H9 (cell line): ENCODE results near the gene USP34. TPM values are rescaled to one million over a fixed set of nuclear protein-coding genes. Genes with fewer than 3 reads are reported as not detected.

Experiments
- DNase-seq: peaks from one replicate; pipeline ENCODE4 v3.0.0-alpha.2; 2017
- H2AFZ ChIP-seq: one replicate; pipeline ENCODE4 v1.6.1; 2013; ENCODE audit warnings: mild to moderate bottlenecking, low read length, control low read depth, moderate library complexity
- H2AK5ac ChIP-seq: 2 replicates; pipeline ENCODE4 v1.6.1; 2013; ENCODE audit warnings: low read length, control low read depth, mixed read lengths; ENCODE audit not compliant: insufficient read length
- H2BK120ac ChIP-seq: one replicate; pipeline ENCODE4 v1.6.1; 2013; ENCODE audit warnings: low read depth, mild to moderate bottlenecking, low read length, control low read depth, inconsistent platforms; ENCODE audit not compliant: poor library complexity, severe bottlenecking
- H2BK12ac ChIP-seq: 2 replicates; pipeline ENCODE4 v1.6.1; 2013; ENCODE audit warnings: low read length, control low read depth, mixed read lengths, low read depth; ENCODE audit not compliant: insufficient read length
- H2BK15ac ChIP-seq: 2 replicates; pipeline ENCODE4 v1.6.1; 2013; ENCODE audit warnings: low read depth, low read length, control low read depth
- H2BK20ac ChIP-seq: one replicate; pipeline ENCODE4 v1.6.1; 2013; ENCODE audit warnings: low read depth, mild to moderate bottlenecking, low read length, control low read depth, inconsistent platforms; ENCODE audit not compliant: poor library complexity, severe bottlenecking
- H2BK5ac ChIP-seq: 2 replicates; pipeline ENCODE4 v1.6.1; 2013; ENCODE audit warnings: low read length, control low read depth, mixed read lengths; ENCODE audit not compliant: insufficient read length
- H3K14ac ChIP-seq: 2 replicates; pipeline ENCODE4 v1.6.1; 2013; ENCODE audit warnings: low read length, control low read depth; ENCODE audit not compliant: insufficient read depth
- H3K18ac ChIP-seq: 2 replicates; pipeline ENCODE4 v1.6.1; 2013; ENCODE audit warnings: low read depth, mild to moderate bottlenecking, mixed read lengths, low read length, control low read depth; ENCODE audit not compliant: insufficient read length
- H3K23ac ChIP-seq: 2 replicates; pipeline ENCODE4 v1.6.1; 2013; ENCODE audit warnings: low read length, control low read depth, mixed read lengths, low read depth; ENCODE audit not compliant: insufficient read length
- H3K23me2 ChIP-seq: 2 replicates; pipeline ENCODE4 v1.6.1; 2013; ENCODE audit warnings: low read depth, mild to moderate bottlenecking, mixed read lengths, low read length, control low read depth; ENCODE audit not compliant: insufficient read length, poor library complexity, severe bottlenecking
- H3K27ac ChIP-seq: 2 replicates; pipeline ENCODE4 v1.5.1; 2013; ENCODE audit warnings: low read length, control low read depth, mixed read lengths, low read depth; ENCODE audit not compliant: insufficient read length
- H3K27me3 ChIP-seq: 2 replicates; pipeline ENCODE4 v1.6.1; 2013; ENCODE audit warnings: low read length, control low read depth, inconsistent platforms; ENCODE audit not compliant: insufficient read depth
- H3K4ac ChIP-seq: 2 replicates; pipeline ENCODE4 v1.6.1; 2013; ENCODE audit warnings: low read depth, mild to moderate bottlenecking, control low read depth, inconsistent platforms, low read length, moderate library complexity
- H3K4me1 ChIP-seq: 2 replicates; pipeline ENCODE4 v1.6.1; 2013; ENCODE audit warnings: low read length, control low read depth, inconsistent platforms; ENCODE audit not compliant: insufficient read depth
- H3K4me2 ChIP-seq: 2 replicates; pipeline ENCODE4 v1.6.1; 2013; ENCODE audit warnings: low read length, control low read depth, mixed read lengths; ENCODE audit not compliant: insufficient read length, insufficient read depth
- H3K56ac ChIP-seq: 2 replicates; pipeline ENCODE4 v1.6.1; 2013; ENCODE audit warnings: low read depth, mild to moderate bottlenecking, mixed read lengths, low read length, control low read depth; ENCODE audit not compliant: insufficient read length
- H3K79me1 ChIP-seq: 2 replicates; pipeline ENCODE4 v1.6.1; 2013; ENCODE audit warnings: low read depth, mild to moderate bottlenecking, moderate library complexity, low read length, control low read depth, inconsistent platforms; ENCODE audit not compliant: insufficient read depth, poor library complexity, severe bottlenecking
- H3K79me2 ChIP-seq: 2 replicates; pipeline ENCODE4 v1.6.1; 2013; ENCODE audit warnings: low read length, control low read depth, inconsistent platforms; ENCODE audit not compliant: insufficient read depth
- H3K9ac ChIP-seq: 2 replicates; pipeline ENCODE4 v1.6.1; 2013; ENCODE audit warnings: low read length, control low read depth, mixed read lengths; ENCODE audit not compliant: insufficient read length; ENCODE audit errors: extremely low read depth
- H3K9me3 ChIP-seq: one replicate; pipeline ENCODE4 v1.6.1; 2013; ENCODE audit warnings: low read depth, low read length, inconsistent platforms; ENCODE audit not compliant: control insufficient read depth
- H3T11ph ChIP-seq: one replicate; pipeline ENCODE4 v1.6.1; 2013; ENCODE audit warnings: mild to moderate bottlenecking, low read length, control low read depth, inconsistent platforms
- H4K20me1 ChIP-seq: one replicate; pipeline ENCODE4 v1.6.1; 2013; ENCODE audit not compliant: control insufficient read depth, insufficient read length, insufficient read depth
- H4K5ac ChIP-seq: 2 replicates; pipeline ENCODE4 v1.6.1; 2013; ENCODE audit warnings: low read depth, mild to moderate bottlenecking, mixed read lengths, low read length, control low read depth; ENCODE audit not compliant: insufficient read length
- H4K8ac ChIP-seq: replicated peaks from 2 replicates; pipeline ENCODE4 v1.6.1; 2013; ENCODE audit warnings: low read length, control low read depth, mixed read lengths, low read depth; ENCODE audit not compliant: insufficient read length
- H4K91ac ChIP-seq: 2 replicates; pipeline ENCODE4 v1.6.1; 2013; ENCODE audit warnings: low read depth, mild to moderate bottlenecking, moderate library complexity, mixed read lengths, low read length, control low read depth; ENCODE audit not compliant: insufficient read length
- H3K27ac Mint-ChIP-seq, 3 experiments: 2 replicates in 2 of 3; 3 replicates in 1 of 3; pipeline ENCODE4 v1.8.0; 2020 to 2021; ENCODE audit warnings: mixed read lengths in 3 of 3, mild to moderate bottlenecking in 1 of 3, moderate library complexity in 1 of 3
- H3K27me3 Mint-ChIP-seq: 2 replicates; pipeline ENCODE4 v1.8.0; 2021; ENCODE audit warnings: low read depth, mild to moderate bottlenecking, moderate library complexity, mixed read lengths
- H3K36me3 Mint-ChIP-seq, 3 experiments: 2 replicates in 2 of 3; 3 replicates in 1 of 3; pipeline ENCODE4 v1.8.0; 2020 to 2021; ENCODE audit warnings: low read depth in 3 of 3, mixed read lengths in 3 of 3; ENCODE audit not compliant: insufficient read depth in 1 of 3
- H3K4me1 Mint-ChIP-seq, 2 experiments: 2 replicates each; pipeline ENCODE4 v1.8.0; 2020; ENCODE audit warnings: mixed read lengths in 2 of 2
- H3K4me3 Mint-ChIP-seq, 2 experiments: 2 replicates in 1 of 2; 3 replicates in 1 of 2; pipeline ENCODE4 v1.8.0; 2020 to 2021; ENCODE audit warnings: mild to moderate bottlenecking in 2 of 2, mixed read lengths in 2 of 2, moderate library complexity in 1 of 2
- H3K9me3 Mint-ChIP-seq, 2 experiments: 2 replicates in 1 of 2; 3 replicates in 1 of 2; pipeline ENCODE4 v1.8.0; 2020; ENCODE audit warnings: mild to moderate bottlenecking in 2 of 2, mixed read lengths in 2 of 2, moderate library complexity in 1 of 2
- CTCF ChIP-seq: fragments of 200-600 bp; sonication (generic); conservative IDR thresholded peaks from 3 replicates; pipeline ENCODE4 v1.8.0; 2021; ENCODE audit warnings: antibody characterized with exemption, mild to moderate bottlenecking
- total RNA-seq: library from RNA; stranded (reverse); gene quantifications from 2 replicates; pipeline ENCODE4 v1.2.1, GENCODE V29; 2021

Gene USP34
- total RNA-seq, 1 experiment from 2014 or later: 93.9 TPM

DNA sequence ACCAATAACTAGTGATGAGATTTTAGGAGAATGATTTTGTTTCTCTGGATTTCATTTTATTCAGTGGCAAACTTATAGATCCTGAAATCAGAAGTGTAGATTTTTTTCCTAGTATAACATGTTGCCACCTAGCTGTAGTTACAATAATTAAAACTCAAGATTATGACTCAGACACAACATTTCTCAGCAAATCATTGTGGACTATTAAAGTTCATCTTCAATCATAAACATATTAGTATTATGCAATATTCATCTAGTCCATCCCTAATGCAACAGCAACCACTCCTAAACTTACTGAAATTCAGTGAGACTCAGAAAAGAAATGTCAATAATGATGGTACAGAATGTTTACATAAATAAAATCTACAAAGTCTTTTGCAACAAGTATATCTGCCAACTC, 51.3 kb downstream of the USP34 start:
- no peak overlapping the region for H3K4me2 ChIP-seq
- H3K9me3 Mint-ChIP-seq: no peaks in the 10 kb centered on the region

More for the DNA sequence above, 51.3 kb downstream of the USP34 start:
- no peak overlapping the region for H3K14ac ChIP-seq
- no peak overlapping the region for H3K9ac ChIP-seq
- no peak overlapping the region for H2BK15ac ChIP-seq
- H4K8ac ChIP-seq: no peak overlapping the region
- no peak overlapping the region for H3K18ac ChIP-seq
- H3K23ac ChIP-seq: no peak overlapping the region
- H3K27me3 ChIP-seq: no peaks in the 10 kb centered on the region
- H3K79me2 ChIP-seq: peaks cover 25% of the 10 kb centered on the region; the same call in 1 of the 2 replicates
- H3K9me3 ChIP-seq: no peaks in the 10 kb centered on the region
- no peaks in the 10 kb centered on the region for H3K4me1 ChIP-seq
- H3K56ac ChIP-seq: no peak overlapping the region
- no peak overlapping the region for H2BK120ac ChIP-seq
- peaks cover 6% of the 10 kb centered on the region for H3K79me1 ChIP-seq
- H2AK5ac ChIP-seq: no peak overlapping the region
- no peak overlapping the region for H3T11ph ChIP-seq
- no peak overlapping the region for H2BK5ac ChIP-seq
- Mint-ChIP-seq H3K36me3 (peaks cover 0 to 12% (median 4%) of the 10 kb centered on the region in 3 experiments; a peak in 3 of 7 replicates), H3K27ac (no peak overlapping the region), H3K4me1 (peaks cover 5 to 15% of the 10 kb centered on the region in 2 experiments; a peak in 3 of 4 replicates), H3K27me3 (no peaks in the 10 kb centered on the region), H3K4me3 (no peak overlapping the region)
- H4K91ac ChIP-seq: no peak overlapping the region
- H2AFZ ChIP-seq: no peak overlapping the region
- H3K27ac ChIP-seq: no peak overlapping the region
- DNase-seq: no peak
- no peak overlapping the region for H4K5ac ChIP-seq
- H2BK12ac ChIP-seq: no peak overlapping the region
- no peaks in the 10 kb centered on the region for H4K20me1 ChIP-seq
- no peak for TF ChIP-seq CTCF
- H3K4ac ChIP-seq: no peak overlapping the region
- no peaks in the 10 kb centered on the region for H3K23me2 ChIP-seq
- no peak overlapping the region for H2BK20ac ChIP-seq
